Ectodermal cell (in vitro differentiated cells): ENCODE results near the gene RFX2.
"Not testable (repeated sequence)": the region's sequence is repeated elsewhere in the genome, so short reads cannot be mapped to it uniquely, and the experiment has no call there.

Experiments
- H3K27ac ChIP-seq: 2 replicates; pipeline ENCODE4 v1.7.0; 2013; ENCODE audit warnings: mild to moderate bottlenecking, low read depth, low read length; ENCODE audit not compliant: insufficient read depth, poor library complexity, severe bottlenecking
- H3K27me3 ChIP-seq: 2 replicates; pipeline ENCODE4 v1.7.0; 2013; ENCODE audit warnings: mild to moderate bottlenecking, low read length; ENCODE audit not compliant: insufficient read depth, control insufficient read depth, poor library complexity, severe bottlenecking
- H3K36me3 ChIP-seq: one replicate; pipeline ENCODE4 v1.7.0; 2013; ENCODE audit warnings: low read length; ENCODE audit not compliant: control insufficient read depth, insufficient read depth
- H3K4me1 ChIP-seq: one replicate; pipeline ENCODE4 v1.7.0; 2013; ENCODE audit warnings: low read length; ENCODE audit not compliant: control insufficient read depth, insufficient read depth
- H3K4me3 ChIP-seq: 2 replicates; pipeline ENCODE4 v1.7.0; 2013; ENCODE audit warnings: low read depth, low read length, control low read depth; ENCODE audit not compliant: insufficient read depth
- H3K9me3 ChIP-seq: 2 replicates; pipeline ENCODE4 v1.7.0; 2013; ENCODE audit warnings: mild to moderate bottlenecking, low read length, moderate library complexity; ENCODE audit not compliant: control insufficient read depth
- WGBS, 2 experiments: methylation state at CpG; one replicate each; pipeline ENCODE4 v1.1.7; 2013; ENCODE audit warnings: missing lambda C conversion rate in 2 of 2; 5-methylcytosine and 5-hydroxymethylcytosine counted together

Gene RFX2

GRCh38 chr19:6039566-6040225 is 70.6 kb downstream of the RFX2 start:
- Histone ChIP-seq H3K4me3 (no peak overlapping the region), H3K27me3 (no peaks in the 10 kb centered on the region), H3K4me1 (no peaks in the 10 kb centered on the region), H3K27ac (no peak overlapping the region), H3K9me3 (peaks cover 2% of the 10 kb centered on the region), H3K36me3 (no peaks in the 10 kb centered on the region)
- 95 to 96% methylated on average over 31 of the region's 31 CpGs for WGBS, 2 experiments

- H3K4me3 ChIP-seq, result no peak overlapping the region
- no peak overlapping the region for H3K27ac ChIP-seq
- no peaks in the 10 kb centered on the region for H3K36me3 ChIP-seq
- WGBS, 2 experiments, result 93 to 94% methylated on average over 5 of the region's 5 CpGs
- H3K4me1 ChIP-seq, result no peaks in the 10 kb centered on the region
- no peaks in the 10 kb centered on the region for H3K27me3 ChIP-seq
- peaks cover 2% of the 10 kb centered on the region for H3K9me3 ChIP-seq
Observed at GRCh38 chr19:6038634-6039405, 71.5 kb downstream of the RFX2 start.

- H3K27ac ChIP-seq, result no peak overlapping the region
- H3K9me3 ChIP-seq, result peaks cover 2% of the 10 kb centered on the region
- no peaks in the 10 kb centered on the region for H3K27me3 ChIP-seq
- H3K36me3 ChIP-seq, result no peaks in the 10 kb centered on the region
- no peaks in the 10 kb centered on the region for H3K4me1 ChIP-seq
- H3K4me3 ChIP-seq, result no peak overlapping the region
- WGBS, 2 experiments, result 91 to 95% methylated on average over 3 of the region's 3 CpGs
Observed at GRCh38 chr19:6035026-6035425, 75.3 kb downstream of the RFX2 start.

GRCh38 chr19:6034512-6034911 is 75.8 kb downstream of the RFX2 start:
- Histone ChIP-seq H3K27me3 (no peaks in the 10 kb centered on the region), H3K9me3 (peaks cover 2% of the 10 kb centered on the region), H3K27ac (no peak overlapping the region), H3K36me3 (no peaks in the 10 kb centered on the region), H3K4me3 (no peak overlapping the region), H3K4me1 (no peaks in the 10 kb centered on the region)
- WGBS, 2 experiments, result 94% methylated on average over 4 of the region's 4 CpGs

GRCh38 chr19:6033744-6034264 is 76.5 kb downstream of the RFX2 start:
- Histone ChIP-seq H3K27me3 (no peaks in the 10 kb centered on the region), H3K4me3 (no peak overlapping the region), H3K9me3 (peaks cover 2% of the 10 kb centered on the region), H3K4me1 (no peaks in the 10 kb centered on the region), H3K27ac (no peak overlapping the region), H3K36me3 (no peaks in the 10 kb centered on the region)
- 89 to 95% methylated on average over 4 of the region's 4 CpGs for WGBS, 2 experiments

- H3K27me3 ChIP-seq, result no peaks in the 10 kb centered on the region
- H3K27ac ChIP-seq, result no peak overlapping the region
- no peaks in the 10 kb centered on the region for H3K4me1 ChIP-seq
- WGBS, 2 experiments, result 93 to 95% methylated on average over 9 of the region's 9 CpGs
- no peaks in the 10 kb centered on the region for H3K36me3 ChIP-seq
- no peak overlapping the region for H3K4me3 ChIP-seq
- H3K9me3 ChIP-seq, result peaks cover 1% of the 10 kb centered on the region
Observed at GRCh38 chr19:6032827-6033226, 77.5 kb downstream of the RFX2 start.

- Histone ChIP-seq H3K4me3 (no peak overlapping the region), H3K9me3 (no peaks in the 10 kb centered on the region), H3K27ac (no peak overlapping the region), H3K27me3 (no peaks in the 10 kb centered on the region), H3K36me3 (no peaks in the 10 kb centered on the region), H3K4me1 (no peaks in the 10 kb centered on the region)
- 83% methylated on average over 4 of the region's 4 CpGs for WGBS, 2 experiments
Observed at GRCh38 chr19:6032381-6032780, 77.9 kb downstream of the RFX2 start.

- no peaks in the 10 kb centered on the region for H3K27me3 ChIP-seq
- H3K9me3 ChIP-seq, result no peaks in the 10 kb centered on the region
- no peak overlapping the region for H3K27ac ChIP-seq
- no peaks in the 10 kb centered on the region for H3K4me1 ChIP-seq
- WGBS, 2 experiments, result 78 to 92% methylated on average over 3 of the region's 3 CpGs
- H3K36me3 ChIP-seq, result no peaks in the 10 kb centered on the region
- H3K4me3 ChIP-seq, result no peak overlapping the region
Observed at GRCh38 chr19:6030214-6030507, 80.1 kb downstream of the RFX2 start.

GRCh38 chr19:6026390-6027227 is 83.7 kb downstream of the RFX2 start:
- Histone ChIP-seq H3K36me3 (no peaks in the 10 kb centered on the region), H3K4me3 (no peak overlapping the region), H3K9me3 (no peaks in the 10 kb centered on the region), H3K4me1 (no peaks in the 10 kb centered on the region), H3K27ac (no peak overlapping the region), H3K27me3 (peaks cover 3% of the 10 kb centered on the region)
- WGBS, 2 experiments, result 95% methylated on average over 30 of the region's 30 CpGs

GRCh38 chr19:6024756-6025155 is 85.5 kb downstream of the RFX2 start:
- not testable (repeated sequence) for H3K4me3 ChIP-seq, H3K4me1 ChIP-seq, H3K27me3 ChIP-seq, H3K36me3 ChIP-seq, H3K9me3 ChIP-seq, H3K27ac ChIP-seq
- WGBS, 2 experiments, result 93 to 96% methylated on average over 24 of the region's 27 CpGs
